Measurements from ENCODE around the gene TTC3.

The TTC3 gene

GRCh38 chr21:37061926-37062592, 11.0 kb upstream of the TTC3 start:
- no peak for DNase-seq (ENCODE audit: low spot score)

DNA sequence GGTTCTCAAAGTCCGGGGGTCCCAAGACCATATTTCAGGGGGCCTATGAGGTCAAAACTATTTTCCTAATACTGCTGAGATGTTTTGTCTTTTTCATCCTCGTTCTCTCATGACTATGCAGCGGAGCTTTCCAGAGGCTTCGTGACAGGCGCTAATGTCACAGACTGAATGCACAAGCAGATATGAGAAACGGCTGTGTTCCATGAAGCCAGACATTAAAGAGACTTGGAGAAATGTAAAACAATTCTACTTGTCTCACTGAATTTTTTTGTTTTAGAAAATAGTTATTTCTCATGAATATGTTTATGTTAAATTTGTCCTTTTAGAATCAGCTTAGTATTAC, 10.5 kb upstream of the TTC3 start:
- no peak for DNase-seq (ENCODE audit: low spot score)

DNA sequence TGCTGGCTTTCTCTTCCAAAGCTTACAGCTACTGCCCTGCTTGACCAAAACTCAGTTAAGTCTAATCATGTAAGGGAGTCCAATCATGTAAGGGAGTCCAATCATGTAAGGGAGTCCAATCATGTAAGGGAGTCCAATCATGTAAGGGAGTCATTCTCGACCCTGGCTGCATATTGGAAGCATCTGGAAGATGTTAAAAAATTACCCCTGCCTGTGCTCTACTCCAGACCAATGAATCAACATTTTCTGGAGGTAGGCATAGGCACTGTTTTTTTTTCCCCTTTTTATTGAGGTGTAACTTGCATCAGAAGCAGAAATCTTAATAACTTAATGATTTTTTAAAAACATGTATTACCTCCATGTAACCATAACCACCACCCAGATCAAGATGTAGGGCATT, 9.6 kb upstream of the TTC3 start:
- no peak for DNase-seq (ENCODE audit: low spot score)

DNA sequence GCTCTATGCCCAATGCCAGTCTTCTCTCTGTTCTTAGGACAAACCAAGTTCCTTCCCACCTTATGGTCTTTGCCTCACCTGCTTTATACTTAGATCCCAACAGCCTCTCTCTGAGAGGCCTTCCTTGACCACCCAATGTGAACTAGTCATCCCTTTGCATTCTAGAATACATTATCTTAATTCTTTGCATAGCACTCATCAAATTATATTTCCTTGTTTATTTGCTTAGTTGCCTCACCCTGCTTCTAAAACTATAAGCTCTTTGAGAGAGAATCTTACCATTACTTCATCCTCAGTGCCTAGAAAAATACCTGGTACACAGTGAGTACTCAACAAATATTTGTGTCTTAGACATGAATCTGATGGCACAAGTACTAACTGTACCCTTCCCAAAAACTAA, 8.2 kb upstream of the TTC3 start:
- DNase-seq (ENCODE audit: low spot score), result no peak

- DNase-seq (ENCODE audit: low spot score), result no peak
These were observed 7.4 kb upstream of the TTC3 start for GRCh38 chr21:37065561-37066177.

- DNase-seq (ENCODE audit: low spot score), result no peak
These were observed 1.3 kb upstream of the TTC3 start for GRCh38 chr21:37071561-37072273.

GRCh38 chr21:37072274-37072987, 623 bp upstream of the TTC3 start:
- peak; percentile 37 for DNase-seq (ENCODE audit: low spot score)

GRCh38 chr21:37073417-37074196, 553 bp downstream of the TTC3 start:
- DNase-seq (ENCODE audit: low spot score), result peak; percentile 18

DNA sequence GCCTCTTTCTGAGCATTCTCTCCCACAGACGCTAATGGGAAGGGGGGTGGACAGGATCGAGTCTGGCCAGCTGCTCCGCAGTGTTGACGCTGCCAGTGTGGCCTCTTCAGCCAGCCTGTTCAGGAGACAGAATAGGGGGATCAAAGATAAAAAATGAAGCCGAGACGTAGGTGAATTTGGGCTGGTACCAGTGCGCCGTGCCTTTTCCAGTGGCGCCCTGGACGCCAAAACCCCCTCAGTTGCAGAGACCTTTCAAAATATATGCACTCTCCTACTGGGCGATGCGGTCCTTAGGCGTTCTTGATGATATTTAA, 1.1 kb downstream of the TTC3 start:
- DNase-seq (ENCODE audit: low spot score), result peak; percentile 10

DNA sequence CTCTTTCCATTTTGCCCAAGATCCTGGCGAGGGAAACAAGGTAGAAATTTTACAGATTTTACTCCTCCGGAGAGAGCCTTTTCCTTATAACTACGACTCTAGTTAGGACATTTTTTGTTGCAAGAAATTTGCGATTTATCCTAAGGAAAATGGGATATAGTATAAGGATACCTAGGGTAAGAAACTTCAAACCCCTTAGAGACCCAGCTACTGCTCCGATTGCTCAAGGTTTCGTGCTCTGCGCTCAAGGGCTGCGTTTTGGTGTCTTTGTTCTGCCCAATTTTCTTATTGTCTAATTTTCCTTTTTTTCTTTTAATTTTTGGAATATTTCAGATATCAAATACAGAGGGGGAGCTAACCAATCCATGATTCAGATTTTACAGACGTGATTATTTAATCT, 1.5 kb downstream of the TTC3 start:
- no peak for DNase-seq (ENCODE audit: low spot score)

- no peak for DNase-seq (ENCODE audit: low spot score)
These were observed 2.2 kb downstream of the TTC3 start for GRCh38 chr21:37075214-37075770.

GRCh38 chr21:37076087-37076850, 3.2 kb downstream of the TTC3 start:
- DNase-seq (ENCODE audit: low spot score), result no peak

GRCh38 chr21:37077403-37077802, 4.3 kb downstream of the TTC3 start:
- no peak for DNase-seq (ENCODE audit: low spot score)

DNA sequence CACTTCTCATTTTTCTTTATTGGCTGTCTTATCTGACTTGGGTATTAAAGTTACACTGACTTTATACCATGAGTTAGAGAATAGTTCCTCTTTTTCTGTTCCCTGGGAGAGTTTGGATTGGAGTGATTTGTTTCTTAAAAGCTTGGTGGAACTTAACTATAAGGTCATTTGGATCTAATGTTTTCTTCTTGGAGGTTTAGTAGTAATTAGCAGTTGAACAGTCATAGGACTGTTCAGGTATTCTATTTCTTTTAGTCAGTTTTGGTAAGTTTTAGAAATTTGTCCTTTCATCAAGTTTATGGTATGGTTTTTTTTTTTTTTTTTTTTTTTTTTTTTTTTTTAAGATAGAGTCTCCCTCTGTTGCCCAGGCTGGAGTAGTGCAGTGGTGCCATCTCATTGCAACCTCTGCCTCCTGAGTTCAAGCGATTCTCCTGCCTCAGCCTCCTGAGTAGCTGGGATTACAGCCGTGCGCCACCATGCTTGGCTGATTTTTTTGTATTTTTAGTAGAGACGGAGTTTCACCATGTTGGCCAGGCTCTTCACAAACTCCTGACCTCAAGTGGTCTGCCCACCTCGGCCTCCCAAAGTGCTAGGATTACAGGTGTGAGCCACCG, 6.3 kb downstream of the TTC3 start:
- DNase-seq (ENCODE audit: low spot score), result no peak

- DNase-seq (ENCODE audit: low spot score), result no peak
These were observed 9.3 kb downstream of the TTC3 start for GRCh38 chr21:37082375-37082774.

DNA sequence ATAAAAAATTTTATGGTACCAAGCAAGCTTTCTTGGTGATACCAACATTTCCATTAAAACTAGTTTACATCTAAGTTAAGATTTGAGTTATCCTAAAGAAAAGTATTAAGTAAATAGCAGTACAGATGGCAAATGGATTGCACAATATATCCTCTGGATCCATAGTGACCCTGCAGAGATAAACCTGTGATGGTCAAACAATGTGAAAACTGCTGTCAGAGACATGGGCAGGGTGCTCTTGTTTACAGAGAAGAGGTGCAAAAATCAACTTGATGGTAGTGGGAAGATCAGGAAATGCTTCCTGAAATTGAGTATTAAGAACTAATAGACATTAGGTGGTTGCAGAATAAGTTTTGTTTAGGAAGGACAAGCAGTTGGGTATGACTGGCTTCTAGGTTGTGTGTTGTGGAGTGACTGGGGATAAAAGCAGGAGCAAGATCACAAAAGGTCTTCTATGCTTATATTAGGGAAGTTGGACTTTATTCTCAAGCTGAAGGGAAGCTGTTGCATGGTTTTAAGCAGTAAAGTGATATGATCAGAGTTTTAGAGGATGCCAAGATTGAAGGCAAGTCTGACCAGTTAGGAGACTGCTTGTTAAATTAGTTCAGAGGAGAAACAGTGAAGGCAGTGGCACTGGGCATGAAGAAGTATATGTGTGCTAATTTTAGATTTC, 9.9 kb downstream of the TTC3 start:
- DNase-seq (ENCODE audit: low spot score), result no peak

GRCh38 chr21:37085726-37086125, 12.7 kb downstream of the TTC3 start:
- DNase-seq (ENCODE audit: low spot score), result no peak

DNA sequence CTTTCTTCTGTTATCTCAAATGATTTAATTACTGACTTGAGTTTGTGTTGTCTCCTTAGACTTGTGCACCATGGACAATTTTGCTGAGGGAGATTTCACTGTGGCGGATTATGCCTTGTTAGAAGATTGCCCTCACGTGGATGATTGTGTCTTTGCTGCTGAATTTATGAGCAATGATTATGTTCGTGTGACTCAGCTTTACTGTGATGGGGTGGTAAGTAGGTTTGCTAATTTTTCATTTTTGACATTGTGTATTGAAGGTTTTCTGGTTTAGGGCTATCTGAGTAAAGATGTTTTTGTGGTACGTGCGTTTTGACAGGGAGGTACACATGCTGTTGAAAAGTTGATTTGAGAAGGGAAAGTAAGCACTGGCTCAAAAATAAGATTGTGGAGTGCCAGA, 14.1 kb downstream of the TTC3 start:
- no peak for DNase-seq (ENCODE audit: low spot score)

DNA sequence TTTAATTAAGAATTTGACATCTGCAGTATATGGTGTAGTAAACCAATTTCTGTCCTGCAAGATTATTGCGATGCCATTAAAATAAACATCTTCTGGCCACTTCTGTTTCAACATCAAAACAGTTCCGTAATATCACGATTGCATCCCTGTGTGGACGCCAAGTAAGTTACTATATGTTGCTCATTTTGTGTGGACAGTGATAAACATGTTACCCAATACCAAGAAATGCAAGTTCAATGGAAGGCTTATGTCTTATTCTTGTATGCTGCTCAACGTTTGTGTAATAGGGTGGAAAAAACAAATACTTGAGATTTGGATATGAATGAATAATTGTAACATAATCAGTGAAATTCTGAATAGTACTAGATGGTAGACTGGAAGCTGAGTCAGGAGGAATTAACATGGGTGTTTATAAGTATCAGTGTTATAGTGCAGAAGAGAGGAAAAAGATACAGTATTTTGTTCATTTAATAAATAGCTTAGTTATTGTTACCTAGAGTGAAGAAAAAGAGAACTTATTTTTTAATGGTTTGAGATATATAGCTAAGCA, 15.2 kb downstream of the TTC3 start:
- DNase-seq (ENCODE audit: low spot score), result no peak

- DNase-seq (ENCODE audit: low spot score), result no peak
These were observed 20.9 kb downstream of the TTC3 start for GRCh38 chr21:37093977-37094376.
